HEK293 (cell line): ENCODE results near the gene MFAP3.

ENCODE experiments used
- CTCF ChIP-seq: fragments of 450-650 bp; formaldehyde crosslinking; IDR thresholded peaks from 2 replicates; pipeline ENCODE4 v1.5.1; 2016; ENCODE audit warnings: missing biosample characterization, missing genetic modification characterization
- ZNF324 ChIP-seq: fragments of 450-650 bp; formaldehyde crosslinking; IDR thresholded peaks from 2 replicates; pipeline ENCODE4 v1.5.1; 2016; ENCODE audit warnings: missing biosample characterization, missing genetic modification characterization
- ZNF362 ChIP-seq: fragments of 450-650 bp; formaldehyde crosslinking; IDR thresholded peaks from 2 replicates; pipeline ENCODE4 v1.5.1; 2016; ENCODE audit warnings: missing biosample characterization, missing genetic modification characterization
- ZNF529 ChIP-seq: fragments of 450-650 bp; formaldehyde crosslinking; IDR thresholded peaks from 2 replicates; pipeline ENCODE4 v1.5.1; 2017; ENCODE audit warnings: missing genetic modification characterization, missing biosample characterization; ENCODE audit not compliant: insufficient replicate concordance
- ZNF791 ChIP-seq: fragments of 450-650 bp; formaldehyde crosslinking; IDR thresholded peaks from 2 replicates; pipeline ENCODE4 v1.5.1; 2016; ENCODE audit warnings: missing biosample characterization, missing genetic modification characterization

- TF ChIP-seq ZNF324 (tag by site-specific recombination), result no peak
- TF ChIP-seq CTCF, result no peak
- TF ChIP-seq ZNF791 (tag by site-specific recombination), result no peak
- no peak for TF ChIP-seq ZNF362 (tag by site-specific recombination)
- no peak for TF ChIP-seq ZNF529 (tag by site-specific recombination)
Observed at GRCh38 chr5:154002511-154003020, 36.2 kb upstream of the MFAP3 start.
